ENCODE results near the gene CHDH. TPM values are rescaled to one million over a fixed set of nuclear protein-coding genes. Genes with fewer than 3 reads are reported as not detected.

Gene CHDH
- total and polyA plus RNA-seq, 4 donors = 0.56 to 3.7 (median 0.86) TPM

DNA sequence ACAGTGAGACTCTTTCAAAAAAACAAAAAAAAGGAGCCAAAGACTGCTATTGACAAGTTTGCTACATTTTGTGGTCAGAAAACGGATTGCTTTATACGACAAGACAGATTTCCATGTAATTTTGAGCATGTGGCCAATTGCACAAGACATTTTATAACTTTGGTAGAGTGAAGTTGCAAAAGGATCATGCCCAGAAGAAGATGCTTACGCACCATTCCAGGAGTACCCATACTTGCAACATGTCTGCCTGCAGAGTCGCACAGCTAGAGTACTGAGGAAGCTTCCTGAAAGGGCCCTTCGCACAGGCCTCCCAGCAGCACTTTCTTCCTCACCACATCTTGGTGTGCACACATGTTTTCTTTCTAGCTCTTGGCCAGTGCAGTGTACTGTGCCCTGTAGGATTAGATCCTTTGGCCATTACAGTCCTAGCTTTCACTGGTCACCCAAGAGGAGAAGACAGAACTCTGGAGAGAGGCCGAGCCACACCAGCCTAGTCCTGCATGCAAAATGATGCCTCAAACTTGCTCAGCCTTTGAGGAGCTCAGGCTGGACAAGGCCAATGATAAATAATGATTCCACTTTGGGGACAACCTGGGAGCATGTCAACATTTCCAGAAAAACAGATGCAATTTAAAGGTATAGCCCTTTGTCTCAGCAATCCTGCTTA is 11.7 kb downstream of the CHDH start:
- DNase-seq (no peak), ATAC-seq (ENCODE audit: low FRiP score) (no peak)
- no peaks in the 10 kb centered on the region for H3K27me3 ChIP-seq (ENCODE audit: control insufficient read depth in 1 of 2, insufficient read depth in 2 of 2, low read length in 1 of 2)
- no peak overlapping the region for H3K4me3 ChIP-seq (ENCODE audit: low read length in 2 of 2)
- no peaks in the 10 kb centered on the region for H3K9me3 ChIP-seq (ENCODE audit: control insufficient read depth, low read length)
- H3K4me1 ChIP-seq (ENCODE audit: control insufficient read depth in 1 of 2, insufficient read depth in 2 of 2, low read length in 2 of 2) = no peaks in the 10 kb centered on the region
- H3K36me3 ChIP-seq (ENCODE audit: control insufficient read depth in 1 of 2, insufficient read depth in 2 of 2, low read length in 1 of 2) = no peaks in the 10 kb centered on the region
- H3K27ac ChIP-seq (ENCODE audit: low read depth in 1 of 2, low read length in 2 of 2) = no peak overlapping the region
- 97% methylated on average over 6 of the region's 6 CpGs for WGBS, 2 donors
- intact Hi-C loops (cut with DNase I) = no loop called here

DNA sequence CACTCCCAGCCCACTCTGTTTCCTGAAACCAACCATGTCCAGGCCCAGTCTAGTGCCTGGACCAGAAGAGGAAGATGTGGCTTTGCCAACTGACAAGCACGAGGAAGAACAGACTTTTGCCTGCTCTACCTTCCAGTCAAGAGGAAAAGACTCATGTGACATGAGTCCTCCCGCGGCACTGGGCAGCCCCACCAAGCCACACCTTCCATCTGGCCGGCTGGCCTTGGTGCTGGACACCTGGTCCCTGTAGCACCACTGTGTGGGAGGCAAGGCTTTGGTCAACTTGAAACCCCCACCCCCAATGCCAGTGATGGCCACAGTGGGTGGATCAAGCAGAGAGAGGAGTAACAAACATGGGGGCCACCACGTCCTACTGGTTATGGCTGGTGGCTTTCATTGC is 12.5 kb downstream of the CHDH start:
- intact Hi-C loops (cut with DNase I) = no loop called here
- Histone ChIP-seq H3K27me3 (ENCODE audit: control insufficient read depth in 1 of 2, insufficient read depth in 2 of 2, low read length in 1 of 2) (no peaks in the 10 kb centered on the region), H3K9me3 (ENCODE audit: control insufficient read depth, low read length) (no peaks in the 10 kb centered on the region), H3K27ac (ENCODE audit: low read depth in 1 of 2, low read length in 2 of 2) (no peak overlapping the region), H3K36me3 (ENCODE audit: control insufficient read depth in 1 of 2, insufficient read depth in 2 of 2, low read length in 1 of 2) (no peaks in the 10 kb centered on the region), H3K4me1 (ENCODE audit: control insufficient read depth in 1 of 2, insufficient read depth in 2 of 2, low read length in 2 of 2) (no peaks in the 10 kb centered on the region), H3K4me3 (ENCODE audit: low read length in 2 of 2) (no peak overlapping the region)
- ATAC-seq (ENCODE audit: low FRiP score) (no peak), DNase-seq (no peak)
- WGBS, 2 donors = 86 to 94% methylated on average over 5 of the region's 5 CpGs

DNA sequence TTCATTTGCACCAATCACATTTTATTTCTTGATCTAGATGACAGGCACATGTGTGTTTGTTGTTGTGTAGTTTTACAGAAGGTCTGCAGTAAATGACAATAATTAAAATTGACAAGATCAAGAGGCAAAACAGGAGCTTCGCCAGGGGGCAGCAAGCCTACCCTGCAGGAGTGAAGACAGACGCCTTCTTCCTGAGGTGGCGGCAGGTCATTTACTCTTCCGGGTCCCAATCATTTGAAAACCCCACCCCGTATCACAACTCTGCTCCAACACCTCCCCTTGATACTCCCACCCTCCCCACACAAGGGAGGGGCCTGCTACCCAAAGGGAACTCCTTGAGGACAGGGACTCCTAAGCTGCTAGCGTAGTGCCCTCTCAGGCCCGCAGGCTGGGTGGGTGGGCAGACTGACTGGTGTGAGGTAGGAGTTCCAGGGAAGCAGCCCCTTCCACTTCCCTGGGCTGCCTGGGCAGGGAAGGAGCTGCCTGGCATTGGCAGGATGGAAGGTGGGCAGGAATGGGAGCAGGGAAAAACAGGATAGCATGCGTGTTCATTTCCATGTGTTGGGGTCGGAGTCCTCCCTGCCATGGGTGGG is 13.1 kb downstream of the CHDH start:
- ATAC-seq (ENCODE audit: low FRiP score) (no peak), DNase-seq (no peak)
- Histone ChIP-seq H3K9me3 (ENCODE audit: control insufficient read depth, low read length) (no peaks in the 10 kb centered on the region), H3K27me3 (ENCODE audit: control insufficient read depth in 1 of 2, insufficient read depth in 2 of 2, low read length in 1 of 2) (no peaks in the 10 kb centered on the region), H3K36me3 (ENCODE audit: control insufficient read depth in 1 of 2, insufficient read depth in 2 of 2, low read length in 1 of 2) (no peaks in the 10 kb centered on the region), H3K4me1 (ENCODE audit: control insufficient read depth in 1 of 2, insufficient read depth in 2 of 2, low read length in 2 of 2) (no peaks in the 10 kb centered on the region), H3K4me3 (ENCODE audit: low read length in 2 of 2) (no peak overlapping the region), H3K27ac (ENCODE audit: low read depth in 1 of 2, low read length in 2 of 2) (no peak overlapping the region)
- intact Hi-C loops (cut with DNase I) = no loop called here
- 92 to 96% methylated on average over 9 of the region's 9 CpGs for WGBS, 2 donors

DNA sequence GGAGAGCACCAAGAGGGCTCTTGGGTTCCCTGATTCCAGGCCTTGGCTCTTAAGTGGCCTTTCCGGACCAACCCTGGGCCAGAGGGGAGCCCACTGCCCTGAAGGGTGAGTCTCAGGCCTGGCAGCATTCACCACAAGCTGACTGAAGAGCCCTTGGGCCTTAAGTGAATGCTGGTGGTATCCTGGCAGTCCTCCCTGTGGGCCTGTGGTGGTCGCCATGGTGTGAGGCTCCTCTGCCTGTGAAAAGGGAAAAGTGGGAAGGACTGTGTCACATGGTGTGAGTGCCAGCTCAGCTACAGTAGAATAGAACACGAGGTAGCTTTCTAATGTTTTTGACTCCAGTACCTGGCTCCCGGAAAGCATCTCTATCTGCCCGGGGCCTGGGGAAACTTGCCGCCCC is 15.3 kb downstream of the CHDH start:
- ATAC-seq (ENCODE audit: low FRiP score) = no peak
- no peak overlapping the region for H3K27ac ChIP-seq (ENCODE audit: low read depth in 1 of 2, low read length in 2 of 2)
- intact Hi-C loops (cut with DNase I) = no loop called here
- H3K4me3 ChIP-seq (ENCODE audit: low read length in 2 of 2) = no peak overlapping the region
- H3K9me3 ChIP-seq (ENCODE audit: control insufficient read depth, low read length) = no peaks in the 10 kb centered on the region
- no peak for DNase-seq
- 88 to 89% methylated on average over 6 of the region's 6 CpGs for WGBS, 2 donors
- H3K36me3 ChIP-seq (ENCODE audit: control insufficient read depth in 1 of 2, insufficient read depth in 2 of 2, low read length in 1 of 2) = no peaks in the 10 kb centered on the region
- H3K4me1 ChIP-seq (ENCODE audit: control insufficient read depth in 1 of 2, insufficient read depth in 2 of 2, low read length in 2 of 2) = no peaks in the 10 kb centered on the region
- H3K27me3 ChIP-seq (ENCODE audit: control insufficient read depth in 1 of 2, insufficient read depth in 2 of 2, low read length in 1 of 2) = no peaks in the 10 kb centered on the region

DNA sequence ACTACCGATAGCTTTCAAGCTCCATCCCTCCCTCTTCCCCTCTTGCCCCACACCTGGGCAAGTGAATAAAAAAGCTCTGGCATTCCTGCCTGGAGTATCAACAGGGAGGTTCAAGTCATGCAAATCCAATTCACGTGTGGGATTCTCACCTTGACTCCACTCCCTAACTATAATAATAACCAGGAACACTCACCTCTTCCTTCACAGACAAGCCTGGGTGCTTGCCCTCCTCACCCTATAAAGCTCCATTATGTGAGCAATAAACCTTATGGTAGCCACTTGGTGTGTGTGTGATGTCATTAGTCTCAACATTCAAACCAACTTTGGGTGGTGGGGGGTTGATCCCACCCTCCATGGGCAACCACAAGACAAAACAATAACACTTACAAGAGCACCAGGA is 16.6 kb downstream of the CHDH start:
- intact Hi-C loops (cut with DNase I) = no loop called here
- Histone ChIP-seq H3K4me3 (ENCODE audit: low read length in 2 of 2) (no peak overlapping the region), H3K27ac (ENCODE audit: low read depth in 1 of 2, low read length in 2 of 2) (no peak overlapping the region), H3K36me3 (ENCODE audit: control insufficient read depth in 1 of 2, insufficient read depth in 2 of 2, low read length in 1 of 2) (no peaks in the 10 kb centered on the region), H3K9me3 (ENCODE audit: control insufficient read depth, low read length) (no peaks in the 10 kb centered on the region), H3K4me1 (ENCODE audit: control insufficient read depth in 1 of 2, insufficient read depth in 2 of 2, low read length in 2 of 2) (no peaks in the 10 kb centered on the region), H3K27me3 (ENCODE audit: control insufficient read depth in 1 of 2, insufficient read depth in 2 of 2, low read length in 1 of 2) (no peaks in the 10 kb centered on the region)
- WGBS, 2 donors = 75 to 78% methylated on average over 2 of the region's 2 CpGs
- DNase-seq = no peak
- ATAC-seq (ENCODE audit: low FRiP score) = no peak

DNA sequence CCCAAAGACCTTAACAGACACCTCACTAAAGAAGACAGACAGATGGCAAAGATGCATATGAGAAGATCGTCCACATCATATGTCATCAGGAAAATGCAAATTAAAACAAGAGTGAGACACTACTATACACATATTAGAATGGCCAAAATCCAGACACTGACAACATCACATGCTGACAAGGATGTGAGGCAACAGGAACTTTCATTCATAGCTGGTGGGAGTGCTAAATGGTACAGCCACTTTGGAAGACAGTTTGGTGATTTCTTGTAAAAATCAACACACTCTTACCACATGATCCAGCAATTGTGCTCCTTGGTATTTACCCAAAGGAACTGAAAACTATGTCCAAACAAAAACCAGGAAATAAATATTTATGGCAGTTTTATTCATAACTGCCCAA is 17.6 kb downstream of the CHDH start:
- no peaks in the 10 kb centered on the region for H3K36me3 ChIP-seq (ENCODE audit: control insufficient read depth in 1 of 2, insufficient read depth in 2 of 2, low read length in 1 of 2)
- H3K4me1 ChIP-seq (ENCODE audit: control insufficient read depth in 1 of 2, insufficient read depth in 2 of 2, low read length in 2 of 2) = no peaks in the 10 kb centered on the region
- no peaks in the 10 kb centered on the region for H3K27me3 ChIP-seq (ENCODE audit: control insufficient read depth in 1 of 2, insufficient read depth in 2 of 2, low read length in 1 of 2)
- WGBS, 2 donors = 84 to 88% methylated on average over 1 of the region's 1 CpG
- DNase-seq (no peak), ATAC-seq (ENCODE audit: low FRiP score) (no peak)
- H3K27ac ChIP-seq (ENCODE audit: low read depth in 1 of 2, low read length in 2 of 2) = no peak overlapping the region
- H3K9me3 ChIP-seq (ENCODE audit: control insufficient read depth, low read length) = no peaks in the 10 kb centered on the region
- intact Hi-C loops (cut with DNase I) = no loop called here
- no peak overlapping the region for H3K4me3 ChIP-seq (ENCODE audit: low read length in 2 of 2)

DNA sequence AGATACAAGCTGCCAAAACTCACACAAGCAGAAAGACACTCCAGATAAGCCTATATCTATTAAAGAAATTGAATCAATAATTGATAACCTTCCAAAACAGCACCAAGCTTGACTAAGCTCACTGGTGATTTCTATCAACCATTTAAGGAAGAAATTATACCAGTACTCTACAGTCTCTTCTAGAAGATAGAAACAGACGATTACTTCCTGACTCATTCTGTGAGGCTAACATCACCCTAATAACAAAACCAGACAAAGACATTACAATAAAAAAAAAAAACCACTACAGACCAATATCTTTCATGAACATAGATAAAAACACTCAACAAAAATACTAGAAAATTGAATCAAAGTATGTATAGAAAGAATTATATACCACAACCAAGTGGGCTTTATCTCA is 20.2 kb downstream of the CHDH start:
- no peak for ATAC-seq (ENCODE audit: low FRiP score)
- H3K27ac ChIP-seq (ENCODE audit: low read depth in 1 of 2, low read length in 2 of 2) = no peak overlapping the region
- no peaks in the 10 kb centered on the region for H3K36me3 ChIP-seq (ENCODE audit: control insufficient read depth in 1 of 2, insufficient read depth in 2 of 2, low read length in 1 of 2)
- no peaks in the 10 kb centered on the region for H3K27me3 ChIP-seq (ENCODE audit: control insufficient read depth in 1 of 2, insufficient read depth in 2 of 2, low read length in 1 of 2)
- no peak overlapping the region for H3K4me3 ChIP-seq (ENCODE audit: low read length in 2 of 2)
- H3K4me1 ChIP-seq (ENCODE audit: control insufficient read depth in 1 of 2, insufficient read depth in 2 of 2, low read length in 2 of 2) = no peaks in the 10 kb centered on the region
- WGBS, 2 donors = 61 to 66% methylated on average over 1 of the region's 1 CpG
- no peak for DNase-seq
- no peaks in the 10 kb centered on the region for H3K9me3 ChIP-seq (ENCODE audit: control insufficient read depth, low read length)
- intact Hi-C loops (cut with DNase I) = no loop called here

DNA sequence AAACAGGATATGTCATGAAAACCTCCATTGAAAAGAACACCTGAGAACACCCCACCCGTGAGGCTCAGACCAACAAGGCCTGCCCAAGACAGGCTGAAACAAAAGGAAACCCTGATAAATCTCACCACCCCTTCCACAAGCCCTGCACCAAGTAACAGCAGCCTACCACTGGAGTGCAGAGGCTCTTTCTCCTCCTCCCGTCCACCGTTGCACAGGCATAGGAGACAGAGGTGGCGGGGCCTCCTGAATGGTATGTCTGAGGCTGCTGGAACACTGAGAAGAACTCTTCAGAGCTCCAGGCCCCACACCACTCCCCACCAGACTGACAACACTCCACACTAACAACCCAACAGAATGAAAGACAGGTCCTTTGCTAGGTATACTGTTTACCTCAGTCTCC is 21.4 kb downstream of the CHDH start:
- H3K36me3 ChIP-seq (ENCODE audit: control insufficient read depth in 1 of 2, insufficient read depth in 2 of 2, low read length in 1 of 2) = no peaks in the 10 kb centered on the region
- WGBS, 2 donors = 85 to 97% methylated on average over 4 of the region's 4 CpGs
- no peaks in the 10 kb centered on the region for H3K27me3 ChIP-seq (ENCODE audit: control insufficient read depth in 1 of 2, insufficient read depth in 2 of 2, low read length in 1 of 2)
- intact Hi-C loops (cut with DNase I) = no loop called here
- no peak overlapping the region for H3K27ac ChIP-seq (ENCODE audit: low read depth in 1 of 2, low read length in 2 of 2)
- ATAC-seq (ENCODE audit: low FRiP score) = no peak
- H3K9me3 ChIP-seq (ENCODE audit: control insufficient read depth, low read length) = no peaks in the 10 kb centered on the region
- no peaks in the 10 kb centered on the region for H3K4me1 ChIP-seq (ENCODE audit: control insufficient read depth in 1 of 2, insufficient read depth in 2 of 2, low read length in 2 of 2)
- H3K4me3 ChIP-seq (ENCODE audit: low read length in 2 of 2) = no peak overlapping the region
- DNase-seq = no peak

DNA sequence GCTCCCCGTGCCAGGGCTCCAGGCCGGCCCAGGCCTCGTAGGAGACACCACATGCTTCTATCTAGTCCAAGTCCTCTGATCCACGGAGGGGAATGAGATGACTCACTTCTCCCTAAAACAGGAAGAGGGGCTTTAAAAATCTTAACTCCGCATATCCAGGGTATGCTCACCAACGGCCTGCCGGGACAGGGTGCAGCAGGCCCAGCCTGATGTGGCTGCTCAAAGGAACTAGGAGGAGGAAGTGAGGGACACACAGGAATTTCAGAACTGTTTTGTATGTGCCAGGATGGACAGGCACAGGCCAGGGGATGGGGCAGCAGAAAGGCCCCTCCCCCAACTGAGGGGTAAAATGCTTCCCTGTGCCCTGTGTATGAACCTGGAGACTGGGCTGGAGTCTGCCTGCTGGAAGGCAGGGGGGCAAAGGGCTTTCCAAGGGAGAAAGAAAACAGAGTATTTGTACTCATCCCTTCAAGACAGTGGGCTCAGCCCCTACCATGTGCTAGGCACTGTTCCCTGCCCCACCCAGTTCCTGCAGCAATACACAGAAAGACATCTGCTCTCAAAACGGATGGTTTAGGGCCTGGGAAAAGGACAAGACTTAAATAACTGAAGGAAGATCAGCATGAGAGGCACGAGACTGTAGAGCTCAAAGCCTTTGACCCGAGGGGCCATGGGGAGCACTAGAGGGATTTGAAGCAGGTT is 22.1 kb downstream of the CHDH start:
- 76 to 81% methylated on average over 10 of the region's 10 CpGs for WGBS, 2 donors
- ATAC-seq (ENCODE audit: low FRiP score) = no peak
- intact Hi-C loops (cut with DNase I) = no loop called here
- Histone ChIP-seq H3K4me3 (ENCODE audit: low read length in 2 of 2) (no peak overlapping the region), H3K27me3 (ENCODE audit: control insufficient read depth in 1 of 2, insufficient read depth in 2 of 2, low read length in 1 of 2) (no peaks in the 10 kb centered on the region), H3K9me3 (ENCODE audit: control insufficient read depth, low read length) (no peaks in the 10 kb centered on the region), H3K27ac (ENCODE audit: low read depth in 1 of 2, low read length in 2 of 2) (no peak overlapping the region), H3K4me1 (ENCODE audit: control insufficient read depth in 1 of 2, insufficient read depth in 2 of 2, low read length in 2 of 2) (no peaks in the 10 kb centered on the region), H3K36me3 (ENCODE audit: control insufficient read depth in 1 of 2, insufficient read depth in 2 of 2, low read length in 1 of 2) (no peaks in the 10 kb centered on the region)
- no peak for DNase-seq

Data from aorta (tissue), 5 donors.